HepG2 (cell line): ENCODE data around the gene PEMT. TPM values are rescaled to one million over a fixed set of nuclear protein-coding genes. Genes with fewer than 3 reads are reported as not detected.
A peak's percentile ranks its signal among the peaks of the same experiment; 100 is the strongest.

Experiments used
- ATF7-NPFF ChIP-seq: sonication (generic); formaldehyde crosslinking; IDR thresholded peaks from 2 replicates; pipeline ENCODE4 v1.8.1; 2023; ENCODE audit warnings: mild to moderate bottlenecking, low read depth, missing genetic modification reagents, moderate library complexity
- CERS6 ChIP-seq: sonication (generic); formaldehyde crosslinking; IDR thresholded peaks from 2 replicates; pipeline ENCODE4 v1.5.0; 2020; ENCODE audit warnings: missing genetic modification reagents
- DDIT3 ChIP-seq: sonication (generic); formaldehyde crosslinking; IDR thresholded peaks from 2 replicates; pipeline ENCODE4 v1.4.0; 2020; ENCODE audit warnings: mild to moderate bottlenecking, missing genetic modification reagents
- DR1 ChIP-seq: sonication (generic); formaldehyde crosslinking; IDR thresholded peaks from 2 replicates; pipeline ENCODE4 v1.8.0; 2021; ENCODE audit warnings: mild to moderate bottlenecking, missing genetic modification reagents, inconsistent platforms
- HCFC1 ChIP-seq: fragments of 150-350 bp; IDR thresholded peaks from 2 replicates; pipeline ENCODE4 v1.6.1; 2014; ENCODE audit warnings: low read depth, low read length
- HDAC1 ChIP-seq: sonication (generic); formaldehyde crosslinking; IDR thresholded peaks from 2 replicates; pipeline ENCODE4 v1.5.1; 2020; ENCODE audit warnings: mild to moderate bottlenecking, missing genetic modification reagents
- MAFG ChIP-seq: sonication (generic); formaldehyde crosslinking; IDR thresholded peaks from 2 replicates; pipeline ENCODE4 v1.5.1; 2020; ENCODE audit warnings: mild to moderate bottlenecking, missing genetic modification reagents
- MATR3 ChIP-seq: sonication (generic); formaldehyde crosslinking; IDR thresholded peaks from 2 replicates; pipeline ENCODE4 v1.4.0; 2020; ENCODE audit warnings: missing genetic modification reagents
- MAZ ChIP-seq, 2 experiments: sonication (generic) in 1 of 2; formaldehyde crosslinking in 1 of 2; IDR thresholded peaks; 2 replicates each; pipeline versions ENCODE4 v1.5.0 to v1.6.1; 2012 to 2020; ENCODE audit warnings: low read depth in 2 of 2, mild to moderate bottlenecking in 2 of 2, borderline replicate concordance in 1 of 2, improper control_type of control experiment in 1 of 2, low read length in 1 of 2, missing genetic modification reagents in 1 of 2, moderate library complexity in 1 of 2
- NFATC3 ChIP-seq: sonication (generic); formaldehyde crosslinking; IDR thresholded peaks from 2 replicates; pipeline ENCODE4 v1.5.1; 2020; ENCODE audit warnings: mild to moderate bottlenecking, missing genetic modification reagents
- NFE2L1 ChIP-seq: sonication (generic); formaldehyde crosslinking; IDR thresholded peaks from 2 replicates; pipeline ENCODE4 v1.4.0; 2020; ENCODE audit warnings: missing genetic modification reagents, mild to moderate bottlenecking, borderline replicate concordance
- NRL ChIP-seq: sonication (generic); formaldehyde crosslinking; IDR thresholded peaks from 2 replicates; pipeline ENCODE4 v1.5.0; 2020; ENCODE audit warnings: missing genetic modification reagents, mild to moderate bottlenecking, moderate library complexity, borderline replicate concordance
- RAD21 ChIP-seq: fragments of 450-650 bp; formaldehyde crosslinking; IDR thresholded peaks from 2 replicates; pipeline ENCODE4 v1.5.0; 2020; ENCODE audit warnings: mild to moderate bottlenecking
- RBM22 ChIP-seq: fragments of 200-400 bp; formaldehyde crosslinking; optimal IDR thresholded peaks from 2 replicates; pipeline ENCODE3; 2017; ENCODE audit warnings: mild to moderate bottlenecking, low read length, moderate library complexity
- SAFB2 ChIP-seq: sonication (generic); formaldehyde crosslinking; IDR thresholded peaks from 2 replicates; pipeline ENCODE4 v1.5.1; 2020; ENCODE audit warnings: missing genetic modification reagents, low read depth, mild to moderate bottlenecking, borderline replicate concordance
- SMC3 ChIP-seq: IDR thresholded peaks from 2 replicates; pipeline ENCODE4 v1.6.1; 2011; ENCODE audit warnings: low read length, improper control_type of control experiment
- SOX6 ChIP-seq, 2 experiments: fragments of 450-650 bp in 1 of 2; sonication (generic) in 1 of 2; formaldehyde crosslinking in 1 of 2; IDR thresholded peaks; 2 replicates each; pipeline versions ENCODE4 v1.4.0 to v1.6.1; 2017 to 2020; ENCODE audit warnings: antibody characterized with exemption in 1 of 2, mild to moderate bottlenecking in 1 of 2, missing genetic modification reagents in 1 of 2
- TRIM22 ChIP-seq: fragments of 450-650 bp; IDR thresholded peaks from 2 replicates; pipeline ENCODE4 v1.6.1; 2017
- YEATS2 ChIP-seq: sonication (generic); formaldehyde crosslinking; IDR thresholded peaks from 2 replicates; pipeline ENCODE4 v1.4.0; 2020; ENCODE audit warnings: missing genetic modification reagents, borderline replicate concordance
- ZBTB7B ChIP-seq: sonication (generic); formaldehyde crosslinking; IDR thresholded peaks from 2 replicates; pipeline ENCODE4 v1.4.0; 2020; ENCODE audit warnings: missing genetic modification reagents
- ZIK1 ChIP-seq: sonication (generic); formaldehyde crosslinking; IDR thresholded peaks from 2 replicates; pipeline ENCODE4 v1.5.0; 2020; ENCODE audit warnings: mild to moderate bottlenecking, low read depth, missing genetic modification reagents, borderline replicate concordance
- ZNF143 ChIP-seq: sonication (generic); formaldehyde crosslinking; IDR thresholded peaks from 2 replicates; pipeline ENCODE4 v1.4.0; 2020; ENCODE audit warnings: missing genetic modification reagents
- ZNF20 ChIP-seq: sonication (generic); formaldehyde crosslinking; IDR thresholded peaks from 2 replicates; pipeline ENCODE4 v1.4.0; 2020; ENCODE audit warnings: mild to moderate bottlenecking, moderate library complexity, missing genetic modification reagents
- ZNF274 ChIP-seq: sonication (generic); formaldehyde crosslinking; IDR thresholded peaks from 2 replicates; pipeline ENCODE4 v1.5.1; 2020; ENCODE audit warnings: mild to moderate bottlenecking, missing genetic modification reagents
- ZNF343 ChIP-seq: sonication (generic); formaldehyde crosslinking; IDR thresholded peaks from 2 replicates; pipeline ENCODE4 v1.4.0; 2020; ENCODE audit warnings: mild to moderate bottlenecking, missing genetic modification reagents
- ZNF441 ChIP-seq: sonication (generic); formaldehyde crosslinking; IDR thresholded peaks from 2 replicates; pipeline ENCODE4 v1.7.0; 2021; ENCODE audit warnings: missing genetic modification reagents, borderline replicate concordance
- ZNF451 ChIP-seq: sonication (generic); formaldehyde crosslinking; IDR thresholded peaks from 2 replicates; pipeline ENCODE4 v1.5.0; 2020; ENCODE audit warnings: mild to moderate bottlenecking, missing genetic modification reagents
- ZNF563 ChIP-seq: sonication (generic); formaldehyde crosslinking; IDR thresholded peaks from 2 replicates; pipeline ENCODE4 v1.8.0; 2022; ENCODE audit warnings: mild to moderate bottlenecking, moderate library complexity, missing genetic modification reagents
- ZNF567 ChIP-seq: sonication (generic); formaldehyde crosslinking; IDR thresholded peaks from 2 replicates; pipeline ENCODE4 v1.8.1; 2023; ENCODE audit warnings: mild to moderate bottlenecking, missing genetic modification reagents, borderline replicate concordance
- ZNF652 ChIP-seq: IDR thresholded peaks from 2 replicates; pipeline ENCODE4 v1.6.1; 2016; ENCODE audit warnings: low read depth, borderline replicate concordance
- ZNF792 ChIP-seq: IDR thresholded peaks from 2 replicates; pipeline ENCODE4 v1.6.1; 2016
- polyA plus RNA-seq, 8 experiments: library from polyadenylated mRNA; depleted of rRNA in 3 of 8; stranded (reverse) in 7 of 8; unstranded in 1 of 8; fragments of >200 nt; fragmentation: Illumina TruSeq in 4 of 8; extraction: Trizol in 4 of 8; gene quantifications; 2 replicates each; pipeline versions ENCODE4 v1.2.1 to v1.2.3, GENCODE V29; 2011 to 2016; ENCODE audit warnings: low read depth in 4 of 8, missing spikeins in 1 of 8, mixed read lengths in 1 of 8; ENCODE audit not compliant: insufficient read depth in 1 of 8
- total RNA-seq, 5 experiments: library from RNA; depleted of rRNA; stranded (reverse); fragments of >200 nt; fragmentation: Illumina TruSeq; extraction: Trizol; gene quantifications; 2 replicates each; pipeline ENCODE4 v1.2.3, GENCODE V29; 2016; ENCODE audit warnings: low read depth in 1 of 5

PEMT gene
- total and polyA plus RNA-seq, 2 of the 13 experiments (the other 11 are each of a cell fraction or from before 2014, with no cell fraction given): 31.7 to 43.6 TPM

- TF ChIP-seq NFATC3 (0 out of 2 replicates have a peak, but pooled peaks have one; percentile 39), SMC3 (no peak), MAFG (CRISPR knock-in tag) (no peak), RAD21 (peak; percentile 23; the same call in 1 of the 2 replicates), DR1 (CRISPR knock-in tag) (no peak; the same call in 1 of the 2 replicates), ZNF652 (CRISPR knock-in tag) (no peak; the same call in 1 of the 2 replicates), DDIT3 (CRISPR knock-in tag) (no peak), YEATS2 (CRISPR knock-in tag) (peak; percentile 80; the same call in 1 of the 2 replicates), TRIM22 (no peak), ZIK1 (CRISPR knock-in tag) (no peak), NFE2L1 (CRISPR knock-in tag) (no peak), CERS6 (CRISPR knock-in tag) (no peak), ZNF792 (CRISPR knock-in tag) (peak; percentile 85; the same call in 1 of the 2 replicates), MATR3 (CRISPR knock-in tag) (no peak), MAZ (IDR thresholded peaks at IDR 0.05; ENCODE audit: borderline replicate concordance, low read depth, low read length) (no peak), MAZ (CRISPR knock-in tag; IDR thresholded peaks at IDR 0.05; ENCODE audit: low read depth) (no peak), ZNF143 (CRISPR knock-in tag) (no peak), ZNF567 (no peak), ZNF563 (CRISPR knock-in tag) (0 out of 2 replicates have a peak, but pooled peaks have one; percentile 51), ZBTB7B (peak; percentile 82; the same call in 1 of the 2 replicates), ATF7-NPFF (CRISPR knock-in tag) (0 out of 2 replicates have a peak, but pooled peaks have one; percentile 51), ZNF441 (CRISPR knock-in tag) (peak; percentile 76), SAFB2 (CRISPR knock-in tag) (no peak; the same call in 1 of the 2 replicates), ZNF451 (CRISPR knock-in tag) (no peak), ZNF20 (CRISPR knock-in tag) (no peak), SOX6 (IDR thresholded peaks at IDR 0.05) (no peak), SOX6 (CRISPR knock-in tag; IDR thresholded peaks at IDR 0.05) (peak; percentile 98), ZNF274 (CRISPR knock-in tag) (no peak), ZNF343 (CRISPR knock-in tag) (no peak), HDAC1 (CRISPR knock-in tag) (peak; percentile 95), NRL (CRISPR knock-in tag) (no peak), RBM22 (no peak), HCFC1 (no peak)
These were observed 57.5 kb downstream of the PEMT start (continued) for GRCh38 chr17:17533901-17534441.
